GM18909 (cell line): Measurements from ENCODE around the gene ROPN1B.

ENCODE experiments used
- ATAC-seq: cut with Tn5 transposase; IDR thresholded peaks from one replicate; pipeline ENCODE4 v1.9.1; 2021; ENCODE audit warnings: mild to moderate bottlenecking; ENCODE audit not compliant: unreplicated experiment, poor library complexity

The ROPN1B gene

GRCh38 chr3:126026277-126026751 is 57.3 kb downstream of the ROPN1B start:
- no peak for ATAC-seq

GRCh38 chr3:126026761-126027160 is 57.8 kb downstream of the ROPN1B start:
- no peak for ATAC-seq

GRCh38 chr3:126028096-126028495 is 59.1 kb downstream of the ROPN1B start:
- ATAC-seq: no peak

- ATAC-seq: no peak
Measured at GRCh38 chr3:126029241-126029640, 60.3 kb downstream of the ROPN1B start.

GRCh38 chr3:126030455-126030854 is 61.5 kb downstream of the ROPN1B start:
- ATAC-seq: no peak

- ATAC-seq: no peak
Measured at GRCh38 chr3:126031981-126032471, 63.0 kb downstream of the ROPN1B start.
